Measurements from ENCODE around the gene PEX1. TPM values are rescaled to one million over a fixed set of nuclear protein-coding genes. Genes with fewer than 3 reads are reported as not detected.

The PEX1 gene
- total and polyA plus RNA-seq, 9 of the 15 experiments (the other 6 are each of a cell fraction or from before 2014, with no cell fraction given) = 9.4 to 32.2 (median 19.9) TPM

DNA sequence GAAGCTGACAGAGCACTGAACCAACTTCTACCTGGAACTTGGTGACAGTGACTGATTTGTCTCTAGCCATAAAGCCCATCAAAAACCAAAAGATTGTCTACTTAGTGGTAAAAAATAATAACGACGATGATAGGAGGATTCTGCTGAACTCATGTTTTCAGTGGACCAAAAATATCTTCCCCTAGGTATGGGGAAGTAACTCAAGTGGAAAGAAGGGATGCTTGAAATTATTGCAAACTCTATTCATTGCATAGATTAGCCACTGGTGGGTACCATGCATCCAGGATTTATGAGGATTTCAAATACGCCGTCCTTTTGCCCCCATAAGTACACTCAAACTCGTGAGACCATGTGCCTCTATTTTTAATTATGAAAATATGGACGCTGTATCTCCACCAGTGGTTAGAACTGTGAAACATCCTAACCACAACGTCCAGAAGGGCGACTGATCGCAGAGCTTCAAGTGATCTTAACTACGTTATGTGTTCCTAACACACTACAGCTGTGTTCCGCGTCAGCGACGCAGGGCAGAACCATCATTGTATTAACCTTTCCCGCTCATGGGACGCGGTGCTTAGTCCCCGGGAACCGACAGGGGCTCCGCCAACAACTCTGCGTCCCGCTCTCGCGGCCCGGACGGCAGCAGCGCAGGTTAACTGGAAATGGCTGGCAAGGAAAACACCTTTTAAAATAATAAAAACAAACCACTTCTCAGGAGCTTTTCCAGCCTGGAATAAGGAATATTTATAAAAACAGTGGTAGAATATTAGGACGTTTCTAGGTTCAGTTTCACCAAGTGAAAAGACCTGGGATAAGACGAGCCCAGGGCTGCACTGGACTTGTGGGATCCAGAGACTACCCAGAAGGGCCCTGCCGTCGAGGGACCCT lies 776 bp downstream of the PEX1 start (continued):
- TF ChIP-seq ZNF609 (CRISPR knock-in tag; IDR thresholded peaks at IDR 0.05; ENCODE audit: borderline replicate concordance) = no peak
- TF ChIP-seq GABPA (tag; conservative IDR thresholded peaks at IDR 0.05; ENCODE audit: low read depth) = no peak
- TF ChIP-seq SETDB1 (IDR thresholded peaks at IDR 0.05; ENCODE audit: low read length) = no peak
- TF ChIP-seq, protein P1, sequence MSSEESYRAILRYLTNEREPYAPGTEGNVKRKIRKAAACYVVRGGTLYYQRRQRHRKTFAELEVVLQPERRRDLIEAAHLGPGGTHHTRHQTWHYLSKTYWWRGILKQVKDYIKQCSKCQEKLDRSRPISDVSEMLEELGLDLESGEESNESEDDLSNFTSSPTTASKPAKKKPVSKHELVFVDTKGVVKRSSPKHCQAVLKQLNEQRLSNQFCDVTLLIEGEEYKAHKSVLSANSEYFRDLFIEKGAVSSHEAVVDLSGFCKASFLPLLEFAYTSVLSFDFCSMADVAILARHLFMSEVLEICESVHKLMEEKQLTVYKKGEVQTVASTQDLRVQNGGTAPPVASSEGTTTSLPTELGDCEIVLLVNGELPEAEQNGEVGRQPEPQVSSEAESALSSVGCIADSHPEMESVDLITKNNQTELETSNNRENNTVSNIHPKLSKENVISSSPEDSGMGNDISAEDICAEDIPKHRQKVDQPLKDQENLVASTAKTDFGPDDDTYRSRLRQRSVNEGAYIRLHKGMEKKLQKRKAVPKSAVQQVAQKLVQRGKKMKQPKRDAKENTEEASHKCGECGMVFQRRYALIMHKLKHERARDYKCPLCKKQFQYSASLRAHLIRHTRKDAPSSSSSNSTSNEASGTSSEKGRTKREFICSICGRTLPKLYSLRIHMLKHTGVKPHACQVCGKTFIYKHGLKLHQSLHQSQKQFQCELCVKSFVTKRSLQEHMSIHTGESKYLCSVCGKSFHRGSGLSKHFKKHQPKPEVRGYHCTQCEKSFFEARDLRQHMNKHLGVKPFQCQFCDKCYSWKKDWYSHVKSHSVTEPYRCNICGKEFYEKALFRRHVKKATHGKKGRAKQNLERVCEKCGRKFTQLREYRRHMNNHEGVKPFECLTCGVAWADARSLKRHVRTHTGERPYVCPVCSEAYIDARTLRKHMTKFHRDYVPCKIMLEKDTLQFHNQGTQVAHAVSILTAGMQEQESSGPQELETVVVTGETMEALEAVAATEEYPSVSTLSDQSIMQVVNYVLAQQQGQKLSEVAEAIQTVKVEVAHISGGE (CRISPR knock-in tag; IDR thresholded peaks at IDR 0.05) = no peak
- no peak for TF ChIP-seq SMAD1 (IDR thresholded peaks at IDR 0.05; ENCODE audit: low read depth, low read length, partially characterized antibody)
- no peak for TF ChIP-seq ZNF408 (CRISPR knock-in tag; IDR thresholded peaks at IDR 0.05; ENCODE audit: low read depth)
- TF ChIP-seq SNRNP70 (optimal IDR thresholded peaks at IDR 0.05; ENCODE audit: low read depth, low read length) = no peak
- no peak for TF ChIP-seq ZC3H8 (IDR thresholded peaks at IDR 0.05)
- TF ChIP-seq HMG20B (CRISPR knock-in tag; IDR thresholded peaks at IDR 0.05) = no peak
- no peak for TF ChIP-seq HMG20A (CRISPR knock-in tag; conservative IDR thresholded peaks at IDR 0.05)
- TF ChIP-seq MCM3 (IDR thresholded peaks at IDR 0.05) = no peak
- TF ChIP-seq ADNP (tag; IDR thresholded peaks at IDR 0.05) = no peak
- no peak for TF ChIP-seq PCBP1 (IDR thresholded peaks at IDR 0.05; ENCODE audit: low read depth, low read length, poor library complexity, severe bottlenecking)
- TF ChIP-seq, protein P2, sequence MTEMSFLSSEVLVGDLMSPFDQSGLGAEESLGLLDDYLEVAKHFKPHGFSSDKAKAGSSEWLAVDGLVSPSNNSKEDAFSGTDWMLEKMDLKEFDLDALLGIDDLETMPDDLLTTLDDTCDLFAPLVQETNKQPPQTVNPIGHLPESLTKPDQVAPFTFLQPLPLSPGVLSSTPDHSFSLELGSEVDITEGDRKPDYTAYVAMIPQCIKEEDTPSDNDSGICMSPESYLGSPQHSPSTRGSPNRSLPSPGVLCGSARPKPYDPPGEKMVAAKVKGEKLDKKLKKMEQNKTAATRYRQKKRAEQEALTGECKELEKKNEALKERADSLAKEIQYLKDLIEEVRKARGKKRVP (CRISPR knock-in tag; IDR thresholded peaks at IDR 0.05) = no peak
- TF ChIP-seq NR2F6 (CRISPR knock-in tag; IDR thresholded peaks at IDR 0.05) = no peak
- TF ChIP-seq ZNF511 (CRISPR knock-in tag; IDR thresholded peaks at IDR 0.05) = no peak

All from K562 (cell line).